ENCODE measurements around the gene CCND3. TPM values are rescaled to one million over a fixed set of nuclear protein-coding genes. Genes with fewer than 3 reads are reported as not detected.

The CCND3 gene
- total RNA-seq, 2 donors from 2014 or later, result 297 to 332 TPM

GRCh38 chr6:41885930-41886329 is 55.7 kb downstream of the CCND3 start:
- Mint-ChIP-seq H3K27ac (no peak overlapping the region), H3K27me3 (no peaks in the 10 kb centered on the region), H3K9me3 (no peaks in the 10 kb centered on the region), H3K4me3 (no peak overlapping the region), H3K4me1 (no peaks in the 10 kb centered on the region), H3K36me3 (ENCODE audit: low read depth) (no peaks in the 10 kb centered on the region)
- ATAC-seq (replicated peaks), result no peak

- Mint-ChIP-seq H3K9me3 (no peaks in the 10 kb centered on the region), H3K36me3 (ENCODE audit: low read depth) (no peaks in the 10 kb centered on the region), H3K4me1 (no peaks in the 10 kb centered on the region), H3K27me3 (no peaks in the 10 kb centered on the region), H3K27ac (no peak overlapping the region), H3K4me3 (no peak overlapping the region)
- ATAC-seq (replicated peaks), result no peak
Observed at GRCh38 chr6:41884957-41885356, 56.7 kb downstream of the CCND3 start.

Other genes starting within 250 kb of the CCND3 start
- 10 to 100 TPM in 1 of 2 donors, 1 to 10 TPM in 1; 9.4 to 12.0 TPM for gene TFEB, start 206.2 kb downstream of the CCND3 start, total RNA-seq
- not detected for gene PGC, start 194.4 kb downstream of the CCND3 start, total RNA-seq
- 1 to 10 TPM; 2.6 to 2.9 TPM for gene FRS3, start 161.9 kb downstream of the CCND3 start, total RNA-seq
- gene PRICKLE4, start 161.0 kb downstream of the CCND3 start, total RNA-seq, result not detected
- 100 to 1,000 TPM; 124 to 320 TPM for gene TOMM6, start 154.1 kb downstream of the CCND3 start, total RNA-seq
- gene USP49, start 46.4 kb downstream of the CCND3 start, total RNA-seq, result 10 to 100 TPM in 1 of 2 donors, 1 to 10 TPM in 1; 8.0 to 12.0 TPM
- gene MED20, start 20.7 kb downstream of the CCND3 start, total RNA-seq, result 10 to 100 TPM; 20.5 to 22.6 TPM
- 10 to 100 TPM; 23.3 to 53.1 TPM for gene BYSL, start 20.3 kb downstream of the CCND3 start, total RNA-seq
- 10 to 100 TPM; 48.8 to 60.9 TPM for gene TAF8, start 108.7 kb upstream of the CCND3 start, total RNA-seq
- gene C6orf132, start 200.8 kb upstream of the CCND3 start, total RNA-seq, result under 1 TPM; 0.22 to 0.29 TPM
- gene GUCA1A, start 231.6 kb upstream of the CCND3 start, total RNA-seq, result under 1 TPM; 0.22 to 0.61 TPM